ENCODE data around the gene ITPKB. TPM values are rescaled to one million over a fixed set of nuclear protein-coding genes. Genes with fewer than 3 reads are reported as not detected.

Gene ITPKB
- total RNA-seq, 2 experiments from 2014 or later, result 37.5 to 38.5 TPM

DNA sequence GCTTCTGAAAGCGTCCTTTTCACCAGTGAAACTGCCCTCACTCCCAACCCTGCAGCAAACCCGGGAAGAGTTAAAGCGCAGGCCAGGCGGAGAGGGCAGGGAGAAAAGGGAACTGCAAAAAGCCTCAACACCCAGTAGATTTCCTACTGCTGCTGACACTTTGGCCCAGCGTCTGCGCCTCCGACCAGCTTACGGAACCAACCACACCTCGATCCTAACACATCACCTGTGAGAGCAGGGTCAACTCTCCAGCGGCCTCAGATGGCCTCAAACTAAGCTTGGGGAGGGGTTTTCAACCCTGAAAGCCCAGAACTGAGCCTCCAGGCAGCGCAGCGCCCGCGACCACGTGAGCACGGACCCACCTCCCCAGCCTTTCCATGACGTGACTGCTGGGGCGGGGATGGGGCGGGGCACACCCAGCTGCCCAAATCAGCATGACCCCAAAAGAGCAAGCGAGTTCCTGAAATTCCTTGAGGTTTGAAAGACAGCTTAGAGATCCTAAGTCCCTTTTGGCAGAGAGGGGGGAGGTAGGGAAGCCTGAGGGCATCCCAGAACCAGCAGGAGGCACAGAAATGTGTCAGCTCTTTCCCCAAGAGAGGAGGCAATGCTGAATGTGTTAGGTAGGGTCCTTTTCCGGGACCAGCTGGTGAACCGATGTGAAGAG is 59.1 kb downstream of the ITPKB start:
- Mint-ChIP-seq H3K36me3 (peaks cover 14% of the 10 kb centered on the region), H3K27me3 (no peaks in the 10 kb centered on the region), H3K9me3 (no peaks in the 10 kb centered on the region), H3K4me1 (ENCODE audit: low read depth) (peaks cover 98% of the 10 kb centered on the region), H3K4me3 (peak overlapping the region; percentile 71), H3K27ac (peak overlapping the region; percentile 93)
- DNase-seq, result peak; percentile 89
- ChIA-PET POLR2A (interaction anchor here (0.8 to 2.3 kb wide), 8 partner anchors 7 to 260 kb away, joined by 3 to 10 read pairs (median 4); partner anchors contain the start of gene COQ8A), CTCF (interaction anchor here (1.4 to 4.1 kb wide), 6 partner anchors 7 to 47 kb away, joined by 3 to 35 read pairs (median 10); no protein-coding TSS in a partner anchor)
- intact Hi-C loops (cut with micrococcal nuclease), result loop anchor here (5.0 kb wide), 1 partner anchor 147 kb away; no protein-coding TSS in a partner anchor

DNA sequence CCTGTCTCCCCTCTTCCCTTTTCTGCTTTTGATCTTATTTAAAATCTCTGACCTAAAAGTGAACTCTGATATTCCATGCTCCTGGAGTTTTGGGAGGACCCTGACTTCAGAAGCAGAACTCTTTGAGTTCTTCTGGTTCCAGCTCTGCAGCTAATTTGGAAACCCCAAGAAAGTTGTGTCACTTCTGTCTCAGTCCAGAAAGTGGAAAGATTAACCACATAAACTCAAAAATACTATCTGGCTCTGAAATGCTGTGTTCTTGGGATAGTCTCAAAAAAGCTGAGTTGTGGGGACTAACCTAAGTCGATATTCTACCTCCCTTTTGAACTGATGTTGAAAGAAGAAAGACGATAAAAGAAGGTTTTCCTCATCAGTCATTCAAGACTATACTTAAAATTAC is 59.8 kb downstream of the ITPKB start:
- Mint-ChIP-seq H3K9me3 (no peaks in the 10 kb centered on the region), H3K36me3 (peaks cover 17% of the 10 kb centered on the region), H3K27me3 (no peaks in the 10 kb centered on the region), H3K4me3 (peak overlapping the region; percentile 71), H3K27ac (peak overlapping the region; percentile 93), H3K4me1 (ENCODE audit: low read depth) (peaks cover 98% of the 10 kb centered on the region)
- intact Hi-C loops (cut with micrococcal nuclease), result loop anchor here (5.0 kb wide), 1 partner anchor 148 kb away; no protein-coding TSS in a partner anchor
- ChIA-PET CTCF (interaction anchor here (0.9 to 4.1 kb wide), 6 partner anchors 8 to 54 kb away, joined by 3 to 35 read pairs (median 4); no protein-coding TSS in a partner anchor), POLR2A (interaction anchor here (1.0 to 2.3 kb wide), 7 partner anchors 8 to 261 kb away, joined by 3 to 10 read pairs (median 4); partner anchors contain the start of gene COQ8A)
- no peak for DNase-seq

DNA sequence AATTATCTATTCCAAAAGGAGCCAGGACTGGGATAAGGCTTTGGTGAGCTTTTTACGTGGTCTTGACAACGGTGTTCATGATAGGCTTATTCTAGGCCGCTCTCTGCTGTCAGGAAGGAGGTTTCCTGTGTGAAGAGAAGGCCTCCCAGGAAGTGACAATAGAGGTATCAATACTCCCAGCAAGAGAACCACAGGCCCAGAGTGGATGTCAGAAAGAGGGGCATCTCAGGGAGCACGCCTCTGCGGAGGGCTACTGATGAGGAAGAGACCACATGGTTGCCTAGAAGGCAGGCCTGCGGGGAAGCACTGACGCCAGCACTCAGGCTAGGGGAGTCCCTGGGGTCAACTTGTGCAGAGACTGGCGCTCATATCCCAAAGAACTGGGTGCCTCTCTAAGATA is 60.4 kb downstream of the ITPKB start:
- peak; percentile 61 for DNase-seq
- H3K27ac Mint-ChIP-seq, result peak overlapping the region; percentile 93
- peaks cover 14% of the 10 kb centered on the region for H3K36me3 Mint-ChIP-seq
- H3K27me3 Mint-ChIP-seq, result no peaks in the 10 kb centered on the region
- ChIA-PET POLR2A (interaction anchor here (0.8 to 2.3 kb wide), 7 partner anchors 9 to 25 kb away, joined by 3 to 10 read pairs (median 4); no protein-coding TSS in a partner anchor), CTCF (interaction anchor here (0.9 to 4.1 kb wide), 6 partner anchors 9 to 55 kb away, joined by 3 to 35 read pairs (median 5); no protein-coding TSS in a partner anchor)
- peak overlapping the region; percentile 71 for H3K4me3 Mint-ChIP-seq
- no peaks in the 10 kb centered on the region for H3K9me3 Mint-ChIP-seq
- H3K4me1 Mint-ChIP-seq (ENCODE audit: low read depth), result peaks cover 96% of the 10 kb centered on the region
- intact Hi-C loops (cut with micrococcal nuclease), result loop anchor here (5.0 kb wide), 1 partner anchor 149 kb away; no protein-coding TSS in a partner anchor

DNA sequence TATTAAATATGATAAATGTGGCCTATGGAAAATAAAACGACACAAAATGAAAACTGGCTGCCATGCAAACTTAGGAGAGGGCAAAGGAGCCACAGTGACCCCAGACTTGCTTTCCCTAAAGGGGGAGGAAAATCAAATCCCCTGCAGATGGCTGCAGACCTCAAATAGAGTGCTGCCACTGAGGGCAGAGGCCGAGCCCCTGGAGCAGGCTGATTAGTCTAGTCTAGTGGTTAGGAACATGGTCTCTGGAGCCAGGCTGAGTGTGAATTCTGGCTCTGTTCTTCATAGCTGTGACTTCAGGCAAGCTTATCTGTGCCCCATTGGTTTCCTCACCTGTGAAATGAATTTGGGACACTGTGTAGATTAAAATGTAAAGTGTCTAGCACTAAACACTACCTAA is 60.8 kb downstream of the ITPKB start:
- peaks cover 15% of the 10 kb centered on the region for H3K36me3 Mint-ChIP-seq
- H3K4me1 Mint-ChIP-seq (ENCODE audit: low read depth), result peaks cover 96% of the 10 kb centered on the region
- ChIA-PET CTCF (interaction anchor here (0.9 to 4.1 kb wide), 5 partner anchors 9 to 55 kb away, joined by 3 to 35 read pairs (median 6); no protein-coding TSS in a partner anchor), POLR2A (interaction anchor here (0.8 to 1.8 kb wide), 4 partner anchors 10 to 24 kb away, joined by 3 to 5 read pairs (median 4); no protein-coding TSS in a partner anchor)
- intact Hi-C loops (cut with micrococcal nuclease), result loop anchor here (5.0 kb wide), 1 partner anchor 149 kb away; no protein-coding TSS in a partner anchor
- no peak for DNase-seq
- peak overlapping the region; percentile 93 for H3K27ac Mint-ChIP-seq
- no peaks in the 10 kb centered on the region for H3K27me3 Mint-ChIP-seq
- H3K9me3 Mint-ChIP-seq, result no peaks in the 10 kb centered on the region
- H3K4me3 Mint-ChIP-seq, result peak overlapping the region; percentile 71

DNA sequence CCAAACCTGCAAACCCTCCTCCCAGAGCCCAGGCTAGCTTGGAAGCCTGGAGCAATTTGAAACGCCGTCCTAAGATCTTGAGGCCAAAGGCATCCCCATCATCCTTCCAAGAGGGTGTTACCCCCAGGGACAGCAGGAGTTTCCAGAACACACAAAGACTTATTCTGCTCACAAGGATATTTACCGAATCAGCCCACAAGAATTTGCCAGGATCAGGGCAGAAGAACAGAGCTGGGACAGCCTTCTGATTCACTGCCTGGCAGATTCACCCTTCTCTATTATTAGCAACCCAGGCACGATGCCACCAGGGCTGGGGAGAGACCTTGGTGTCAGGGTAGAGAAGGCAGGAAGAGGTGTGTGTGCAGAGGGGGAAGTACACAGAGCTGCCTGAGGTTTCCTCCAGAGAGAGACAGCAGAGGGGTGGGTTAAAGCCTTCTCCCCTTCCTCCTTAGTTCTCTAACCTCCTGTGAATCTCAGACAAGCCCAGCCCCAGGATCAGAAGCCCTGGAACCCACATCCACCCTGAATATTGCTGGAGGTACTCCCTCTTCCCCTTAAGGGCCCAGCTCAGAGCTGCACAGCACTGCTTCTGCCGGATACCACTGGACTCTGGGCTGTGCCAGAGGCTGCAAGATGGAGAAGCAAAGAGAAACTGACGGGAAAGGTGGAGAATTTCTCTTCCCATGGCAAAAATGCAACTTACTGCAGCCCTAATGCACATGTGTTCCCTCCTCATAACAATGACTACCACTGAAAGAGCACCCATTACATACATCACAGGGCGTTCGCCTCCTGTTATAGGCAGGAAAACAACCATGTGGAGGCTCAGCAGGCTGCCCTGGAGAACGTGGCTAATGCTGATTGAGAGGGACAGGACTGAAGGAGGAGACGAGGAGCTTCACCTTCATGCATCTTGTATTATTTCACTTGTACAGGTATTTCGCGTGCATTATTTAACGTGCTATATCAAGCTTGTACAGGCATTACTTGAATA is 61.8 kb downstream of the ITPKB start:
- intact Hi-C loops (cut with micrococcal nuclease), result loop anchor here (1.0 to 5.0 kb wide), 2 partner anchors 13 to 150 kb away; no protein-coding TSS in a partner anchor
- H3K27me3 Mint-ChIP-seq, result no peaks in the 10 kb centered on the region
- peak overlapping the region; percentile 58 for H3K4me3 Mint-ChIP-seq
- H3K36me3 Mint-ChIP-seq, result peaks cover 15% of the 10 kb centered on the region
- ChIA-PET CTCF (interaction anchor here (0.5 to 4.1 kb wide), 6 partner anchors 8 to 83 kb away, joined by 3 to 35 read pairs (median 5); no protein-coding TSS in a partner anchor), POLR2A (interaction anchor here (0.6 to 1.8 kb wide), 9 partner anchors 11 to 59 kb away, joined by 3 to 6 read pairs (median 3); no protein-coding TSS in a partner anchor)
- H3K27ac Mint-ChIP-seq, result peak overlapping the region; percentile 93
- DNase-seq, result peak; percentile 86
- peaks cover 94% of the 10 kb centered on the region for H3K4me1 Mint-ChIP-seq (ENCODE audit: low read depth)
- H3K9me3 Mint-ChIP-seq, result no peaks in the 10 kb centered on the region

DNA sequence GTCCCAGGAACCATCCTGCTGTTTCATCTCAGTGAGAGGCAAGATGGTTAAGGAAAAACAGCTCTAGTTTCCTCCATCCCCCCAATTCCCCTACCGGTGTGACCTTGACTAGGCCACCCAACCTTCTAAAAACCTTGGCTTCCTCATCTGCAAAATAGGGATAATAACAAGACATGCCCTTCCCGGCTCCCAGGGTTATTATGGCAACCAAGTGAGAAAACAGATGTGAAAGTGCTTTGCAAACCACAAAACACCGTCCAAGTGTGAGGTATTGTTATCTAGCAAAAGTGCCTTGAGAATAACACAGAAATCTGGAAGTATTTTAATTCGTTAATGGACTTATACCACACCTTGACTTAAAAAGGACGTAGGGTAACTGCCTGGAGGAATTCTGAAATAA is 62.7 kb downstream of the ITPKB start:
- Mint-ChIP-seq H3K27me3 (no peaks in the 10 kb centered on the region), H3K9me3 (no peaks in the 10 kb centered on the region), H3K4me3 (no peak overlapping the region), H3K4me1 (ENCODE audit: low read depth) (peaks cover 96% of the 10 kb centered on the region), H3K36me3 (peaks cover 21% of the 10 kb centered on the region), H3K27ac (peak overlapping the region; percentile 93)
- CTCF ChIA-PET, result interaction anchor here (1.3 to 4.1 kb wide), 3 partner anchors 11 to 42 kb away, joined by 4 to 35 read pairs (median 15); no protein-coding TSS in a partner anchor
- intact Hi-C loops (cut with micrococcal nuclease), result loop anchor here (5.0 kb wide), 1 partner anchor 151 kb away; no protein-coding TSS in a partner anchor
- POLR2A ChIA-PET, result interaction anchor here (1.0 to 1.8 kb wide), 6 partner anchors 12 to 42 kb away, joined by 3 to 6 read pairs (median 3); no protein-coding TSS in a partner anchor
- peak; percentile 10 for DNase-seq

DNA sequence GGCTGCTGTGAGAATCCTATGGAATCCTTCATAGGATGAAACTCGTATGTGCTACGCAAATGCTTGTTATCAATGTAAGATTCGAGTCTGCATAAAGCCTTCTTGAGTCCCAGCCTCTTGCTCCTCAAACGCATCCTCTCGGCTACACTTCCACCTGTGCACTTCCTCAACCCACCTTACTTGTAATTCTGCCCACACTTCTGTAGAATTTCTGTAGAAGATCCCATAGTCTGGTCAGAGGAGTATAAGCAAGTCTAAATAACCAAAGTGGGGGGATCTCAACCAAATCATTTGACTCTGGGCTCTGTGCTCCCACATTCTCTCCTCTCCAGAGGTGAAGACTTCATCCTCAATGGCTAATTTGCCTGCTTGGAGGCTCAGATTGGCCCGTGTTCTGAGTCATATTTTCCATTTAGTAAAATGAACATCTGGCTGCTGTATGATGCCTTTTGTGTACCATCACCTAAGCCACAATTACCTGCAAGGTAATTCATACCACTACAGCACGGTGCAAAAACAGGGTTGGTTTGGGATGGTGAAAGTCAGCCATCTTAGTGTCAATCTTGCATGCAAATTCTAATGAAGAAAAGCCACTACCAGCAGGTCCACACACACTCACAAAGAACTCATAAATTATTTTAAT is 63.2 kb downstream of the ITPKB start:
- peak; percentile 53 for DNase-seq
- peak overlapping the region; percentile 68 for H3K4me3 Mint-ChIP-seq

DNA sequence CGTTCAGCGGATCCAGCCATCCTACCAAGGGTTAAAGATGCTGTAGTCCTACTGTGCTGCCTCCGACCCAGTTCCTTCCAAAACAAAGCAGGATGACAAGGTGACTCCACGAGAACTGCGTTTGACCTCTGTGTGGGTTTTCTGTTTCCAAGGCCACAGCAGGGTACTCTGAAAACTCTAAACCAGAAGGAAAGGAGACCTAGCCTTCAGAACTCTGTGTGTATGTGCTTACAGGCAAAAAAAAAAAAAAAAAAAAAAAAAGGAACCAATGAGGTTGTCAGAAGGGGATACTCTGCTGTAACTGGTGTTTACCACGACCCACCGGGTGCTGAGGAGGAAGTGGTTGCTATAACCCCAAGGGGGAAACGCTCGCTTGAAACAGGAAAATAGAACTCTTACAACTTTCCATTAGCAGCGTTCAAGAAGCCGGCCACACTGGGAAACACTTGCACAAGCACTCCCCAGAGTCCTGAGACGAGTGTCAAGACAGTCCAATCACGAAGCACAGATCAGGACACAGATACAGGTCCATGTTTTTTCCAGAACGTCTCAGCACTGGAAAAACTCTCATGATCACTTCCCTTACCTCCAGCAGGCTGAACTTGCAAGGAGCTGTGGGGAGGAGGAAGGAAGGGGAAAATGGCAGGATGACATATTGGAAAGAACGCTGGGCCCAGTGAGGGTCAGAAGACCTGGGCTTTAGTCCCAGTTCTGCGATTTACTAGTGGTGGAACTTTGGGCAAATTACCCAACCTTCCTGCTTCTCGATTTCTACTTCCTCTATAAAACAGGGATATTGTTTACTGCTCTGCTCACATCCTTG is 64.0 kb downstream of the ITPKB start:
- DNase-seq, result peak; percentile 82
- intact Hi-C loops (cut with micrococcal nuclease), result loop anchor here (1.0 to 5.0 kb wide), 3 partner anchors 12 to 152 kb away; no protein-coding TSS in a partner anchor
- Mint-ChIP-seq H3K36me3 (peaks cover 23% of the 10 kb centered on the region), H3K27ac (peak overlapping the region; percentile 93), H3K4me1 (ENCODE audit: low read depth) (peaks cover 96% of the 10 kb centered on the region), H3K9me3 (no peaks in the 10 kb centered on the region), H3K27me3 (no peaks in the 10 kb centered on the region), H3K4me3 (peak overlapping the region; percentile 68)
- POLR2A ChIA-PET, result interaction anchor here (0.6 to 1.6 kb wide), 2 partner anchors 11 to 29 kb away, joined by 3 read pairs; no protein-coding TSS in a partner anchor
- CTCF ChIA-PET, result interaction anchor here (1.5 kb wide), 2 partner anchors 13 to 42 kb away, joined by 4 to 12 read pairs; no protein-coding TSS in a partner anchor

More for the DNA sequence above, 63.2 kb downstream of the ITPKB start:
- no peaks in the 10 kb centered on the region for H3K9me3 Mint-ChIP-seq
- peaks cover 97% of the 10 kb centered on the region for H3K4me1 Mint-ChIP-seq (ENCODE audit: low read depth)
- POLR2A ChIA-PET, result interaction anchor here (1.0 to 1.8 kb wide), 3 partner anchors 11 to 22 kb away, joined by 3 read pairs; no protein-coding TSS in a partner anchor
- H3K36me3 Mint-ChIP-seq, result peaks cover 23% of the 10 kb centered on the region
- intact Hi-C loops (cut with micrococcal nuclease), result loop anchor here (1.0 to 5.0 kb wide), 3 partner anchors 13 to 151 kb away; no protein-coding TSS in a partner anchor
- CTCF ChIA-PET, result interaction anchor here (4.1 kb wide), 1 partner anchor 13 kb away, joined by 15 read pairs; no protein-coding TSS in a partner anchor
- peak overlapping the region; percentile 93 for H3K27ac Mint-ChIP-seq
- H3K27me3 Mint-ChIP-seq, result no peaks in the 10 kb centered on the region

DNA sequence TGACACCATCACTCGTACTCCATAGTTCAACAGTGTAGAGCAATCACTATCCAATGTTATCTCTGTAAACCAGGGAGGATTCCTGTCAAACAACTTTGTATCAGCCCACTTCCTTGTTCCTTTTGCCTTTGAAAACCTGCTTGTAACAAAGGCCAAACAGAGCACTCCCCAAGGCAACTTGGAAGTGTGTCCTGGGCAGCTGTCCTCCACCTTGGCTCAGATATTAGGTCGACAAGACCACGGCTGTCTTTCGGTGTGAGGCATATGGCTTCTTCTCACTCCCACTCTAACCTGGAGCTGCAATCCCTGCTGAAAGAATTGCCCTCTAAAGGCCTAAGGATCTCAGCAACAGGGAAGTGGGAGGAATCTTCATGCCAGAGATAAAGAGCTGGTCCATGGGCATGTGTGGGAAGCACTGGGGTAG is 66.7 kb downstream of the ITPKB start:
- H3K27me3 Mint-ChIP-seq, result no peaks in the 10 kb centered on the region
- ChIA-PET POLR2A (interaction anchor here (0.7 to 1.3 kb wide), 2 partner anchors 9 to 10 kb away, joined by 3 read pairs; no protein-coding TSS in a partner anchor), CTCF (interaction anchor here (1.8 to 2.1 kb wide), 2 partner anchors 10 to 61 kb away, joined by 4 to 6 read pairs; no protein-coding TSS in a partner anchor)
- no peaks in the 10 kb centered on the region for H3K9me3 Mint-ChIP-seq
- no peak for DNase-seq
- H3K36me3 Mint-ChIP-seq, result peaks cover 25% of the 10 kb centered on the region
- peaks cover 87% of the 10 kb centered on the region for H3K4me1 Mint-ChIP-seq (ENCODE audit: low read depth)
- H3K4me3 Mint-ChIP-seq, result no peak overlapping the region
- intact Hi-C loops (cut with micrococcal nuclease), result no loop called here
- H3K27ac Mint-ChIP-seq, result peak overlapping the region; percentile 58

Data from activated CD4-positive, alpha-beta memory T cell treated with anti-CD3 and anti-CD28 coated beads for 36 hours (primary cell).